GM12878 (cell line): ENCODE results near the gene SYNDIG1. TPM values are rescaled to one million over a fixed set of nuclear protein-coding genes. Genes with fewer than 3 reads are reported as not detected.

Experiments used
- ATAC-seq: fragments of 200-7000 bp; cut with Tn5 transposase; 3 replicates; pipeline ENCODE4 v1.9.1; 2020; ENCODE audit warnings: mild to moderate bottlenecking, moderate library complexity
- BruUV-seq: library from RNA; stranded (reverse); fragments of 400-500 nt; replicated peaks from 2 replicates; lab custom pipeline; 2021; lab: Mats Ljungman, UMichigan
- CTCF ChIA-PET: fragments of 300-600 bp; sonication (Branson Sonifier 250); formaldehyde crosslinking; extraction: SDS; loops from one replicate; lab custom pipeline; 2021; ENCODE audit warnings: inconsistent platforms; lab: Yijun Ruan, JAX
- POLR2A ChIA-PET: fragments of 350-600 bp; formaldehyde crosslinking; extraction: SDS; loops from one replicate; lab custom pipeline; 2021; ENCODE audit warnings: inconsistent platforms; lab: Charles Lee
- RAD21 ChIA-PET: fragments of 300-600 bp; sonication (Branson Sonifier 250); formaldehyde crosslinking; loops from one replicate; lab custom pipeline; 2023; ENCODE audit warnings: antibody characterized with exemption; ENCODE audit not compliant: unreplicated experiment; lab: Charles Lee
- SMC1A ChIA-PET: fragments of 300-600 bp; sonication (Branson Sonifier 250); formaldehyde crosslinking; loops from one replicate; lab custom pipeline; 2023; ENCODE audit not compliant: unreplicated experiment, uncharacterized antibody; lab: Charles Lee
- DNase-seq: peaks from one replicate; pipeline ENCODE4 v3.0.0-alpha.2; 2011; ENCODE audit warnings: low read depth, low spot score
- FAIRE-seq: peaks from 3 replicates; lab custom pipeline; 2011; peaks lifted over from hg19 to GRCh38; lab: Jason Lieb, UNC
- H2AFZ ChIP-seq: 2 replicates; pipeline ENCODE4 v1.6.0; 2011; ENCODE audit warnings: low read depth, low read length, control low read depth; ENCODE audit not compliant: control insufficient read depth
- H3K27ac ChIP-seq: 2 replicates; pipeline ENCODE4 v1.5.1; 2011; ENCODE audit warnings: control low read depth; ENCODE audit not compliant: control insufficient read depth, insufficient read depth
- H3K27me3 ChIP-seq, 2 experiments: replicated peaks in 1 of 2; 2 replicates each; pipeline versions ENCODE4 v1.6.0 to v1.6.1; 2011; ENCODE audit warnings: low read length in 1 of 2; ENCODE audit not compliant: control insufficient read depth in 2 of 2, insufficient read depth in 2 of 2
- H3K36me3 ChIP-seq, 2 experiments: 2 replicates each; pipeline ENCODE4 v1.5.1; 2011; ENCODE audit warnings: low read length in 1 of 2; ENCODE audit not compliant: control insufficient read depth in 2 of 2, insufficient read depth in 2 of 2
- H3K4me1 ChIP-seq: 2 replicates; pipeline ENCODE4 v1.6.1; 2011; ENCODE audit warnings: mild to moderate bottlenecking, low read length, moderate library complexity, mixed read lengths; ENCODE audit not compliant: control insufficient read depth, insufficient read depth
- H3K4me2 ChIP-seq: 2 replicates; pipeline ENCODE4 v1.6.0; 2011; ENCODE audit warnings: control low read depth; ENCODE audit not compliant: control insufficient read depth, insufficient read depth
- H3K4me3 ChIP-seq: fragments of 200-600 bp; sonication (generic); 2 replicates; pipeline ENCODE4 v1.5.1; 2016
- H3K79me2 ChIP-seq: 2 replicates; pipeline ENCODE4 v1.6.0; 2011; ENCODE audit warnings: low read length; ENCODE audit not compliant: control insufficient read depth, insufficient read depth
- H3K9ac ChIP-seq: 2 replicates; pipeline ENCODE4 v1.8.0; 2011; ENCODE audit warnings: low read length, control low read depth, mixed read lengths; ENCODE audit not compliant: control insufficient read depth, insufficient read depth
- H3K9me3 ChIP-seq: replicated peaks from 3 replicates; pipeline ENCODE4 v1.5.1; 2011; ENCODE audit warnings: mild to moderate bottlenecking, low read length; ENCODE audit not compliant: control insufficient read depth, insufficient read depth
- H4K20me1 ChIP-seq: 2 replicates; pipeline ENCODE4 v1.6.0; 2011; ENCODE audit not compliant: control insufficient read depth, insufficient read depth
- BCLAF1 ChIP-seq: fragments of 450-650 bp; IDR thresholded peaks from 2 replicates; pipeline ENCODE4 v1.6.1; 2017; ENCODE audit warnings: antibody characterized with exemption, mild to moderate bottlenecking, moderate library complexity
- ELK1 ChIP-seq: IDR thresholded peaks from 2 replicates; pipeline ENCODE4 v1.6.1; 2012; ENCODE audit warnings: low read depth, low read length, improper control_type of control experiment
- FOXK2 ChIP-seq: fragments of 450-650 bp; IDR thresholded peaks from 2 replicates; pipeline ENCODE4 v1.6.1; 2017; ENCODE audit warnings: mild to moderate bottlenecking, moderate library complexity
- HSF1 ChIP-seq: fragments of 150-350 bp; IDR thresholded peaks from 2 replicates; pipeline ENCODE4 v1.6.1; 2014; ENCODE audit warnings: mild to moderate bottlenecking, low read depth, low read length
- IKZF1 ChIP-seq: fragments of 450-650 bp; conservative IDR thresholded peaks from 2 replicates; pipeline ENCODE4 v1.6.1; 2017; ENCODE audit warnings: antibody characterized with exemption, mild to moderate bottlenecking
- MXI1 ChIP-seq: fragments of 150-350 bp; IDR thresholded peaks from 2 replicates; pipeline ENCODE4 v1.6.1; 2011; ENCODE audit warnings: low read depth, mild to moderate bottlenecking, inconsistent platforms, low read length, improper control_type of control experiment
- MYB ChIP-seq: fragments of 150-350 bp; IDR thresholded peaks from 2 replicates; pipeline ENCODE4 v1.6.1; 2014; ENCODE audit warnings: mild to moderate bottlenecking, low read depth, low read length, borderline replicate concordance
- PAX8 ChIP-seq: fragments of 450-650 bp; IDR thresholded peaks from 2 replicates; pipeline ENCODE4 v1.6.1; 2017; ENCODE audit warnings: mild to moderate bottlenecking, moderate library complexity
- PKNOX1 ChIP-seq: fragments of 450-650 bp; IDR thresholded peaks from 2 replicates; pipeline ENCODE4 v1.6.1; 2016; ENCODE audit warnings: mild to moderate bottlenecking
- POLR2AphosphoS2 ChIP-seq: IDR thresholded peaks from 2 replicates; pipeline ENCODE4 v1.6.1; 2011; ENCODE audit warnings: low read depth, mild to moderate bottlenecking, low read length, improper control_type of control experiment, moderate library complexity
- PRDM15 ChIP-seq: fragments of 450-650 bp; formaldehyde crosslinking; IDR thresholded peaks from 2 replicates; pipeline ENCODE4 v1.4.0; 2020; ENCODE audit warnings: mild to moderate bottlenecking, moderate library complexity
- SRF ChIP-seq, 2 experiments: IDR thresholded peaks; 2 replicates each; pipeline ENCODE4 v1.6.1; 2011; ENCODE audit warnings: low read depth in 2 of 2, low read length in 2 of 2, mild to moderate bottlenecking in 1 of 2, moderate library complexity in 1 of 2
- TCF12 ChIP-seq: IDR thresholded peaks from 2 replicates; pipeline ENCODE4 v1.6.1; 2011; ENCODE audit warnings: low read depth, mild to moderate bottlenecking, low read length
- WGBS: methylation state at CpG from one replicate; pipeline ENCODE4 v1.1.6; 2016; ENCODE audit warnings: low lambda C conversion rate; ENCODE audit not compliant: insufficient replicate concordance, insufficient coverage; ENCODE audit errors: missing lambda C conversion rate; 5-methylcytosine and 5-hydroxymethylcytosine counted together
- in situ Hi-C: fragments of 300-500 bp; cut with MboI; formaldehyde crosslinking; loops from 9 replicates; pipeline ENCODE4 v1.14.3; 2018; ENCODE audit warnings: mixed read lengths
- intact Hi-C: fragments of 100-400 bp; cut with micrococcal nuclease; formaldehyde crosslinking; loops from one replicate; pipeline ENCODE4 v1.14.2; 2022; ENCODE audit not compliant: unreplicated experiment
- polyA plus RNA-seq, 11 experiments: library from polyadenylated mRNA; depleted of rRNA in 4 of 11; unstranded in 6 of 11; stranded (reverse) in 5 of 11; fragments of >200 nt; fragmentation: Nextera tagmentation in 4 of 11; fragmentation: Illumina TruSeq in 1 of 11; extraction: Ambion mirVana in 4 of 11; extraction: Trizol in 1 of 11; gene quantifications; 1 replicate in 1 of 11; 2 replicates in 10 of 11; pipeline versions ENCODE4 v1.2.1 to v1.2.3, GENCODE V29; 2011 to 2016; ENCODE audit warnings: inconsistent platforms in 2 of 11, missing spikeins in 2 of 11, low read depth in 1 of 11
- total RNA-seq, 4 experiments: library from RNA; depleted of rRNA in 3 of 4; stranded (reverse); fragments of >200 nt in 3 of 4; fragmentation: Illumina TruSeq in 1 of 4; extraction: Trizol in 1 of 4; gene quantifications; 2 replicates each; pipeline versions ENCODE4 v1.2.1 to v1.2.3, GENCODE V29; 2013 to 2021

SYNDIG1 gene
- total and polyA plus RNA-seq, 10 of the 15 experiments (the other 5 are each of a cell fraction or from before 2014, with no cell fraction given), result not detected

- no peak for TF ChIP-seq PRDM15
- TF ChIP-seq SRF (IDR thresholded peaks at IDR 0.05; ENCODE audit: low read depth in 2 of 2, low read length in 2 of 2), result no peak
- no peak for TF ChIP-seq FOXK2
Measured at GRCh38 chr20:24453869-24454268, 15.6 kb upstream of the SYNDIG1 start (continued).

- Histone ChIP-seq H3K36me3 (no peaks in the 10 kb centered on the region), H3K4me1 (no peaks in the 10 kb centered on the region), H4K20me1 (no peaks in the 10 kb centered on the region), H3K4me3 (no peak overlapping the region), H3K9me3 (no peaks in the 10 kb centered on the region), H3K9ac (no peak overlapping the region), H3K27ac (no peak overlapping the region), H3K79me2 (no peaks in the 10 kb centered on the region), H3K27me3 (no peaks in the 10 kb centered on the region; a peak in 2 of 4 replicates), H3K4me2 (no peak overlapping the region), H2AFZ (no peak overlapping the region)
- no peak for FAIRE-seq
- CTCF ChIA-PET, result no interaction called here
- ATAC-seq, result no peak
- no TSS peak for BruUV-seq
- POLR2A ChIA-PET, result no interaction called here
- SMC1A ChIA-PET, result no interaction called here
- WGBS, result 0% methylated on average over 6 of the region's 6 CpGs
- in situ Hi-C loops (no loop called here), intact Hi-C loops (no loop called here)
- RAD21 ChIA-PET, result no interaction called here
- no peak for DNase-seq
- TF ChIP-seq MXI1 (no peak), PAX8 (no peak), ELK1 (no peak), IKZF1 (no peak), MYB (no peak), HSF1 (no peak), BCLAF1 (no peak), PKNOX1 (no peak), TCF12 (no peak), POLR2AphosphoS2 (no peak)
Measured at GRCh38 chr20:24455081-24455480, 14.3 kb upstream of the SYNDIG1 start.
